DOHH2 (cell line): ENCODE data around the gene ZNF106.

ENCODE experiments used
- H3F3A ChIP-seq: fragments of 200-600 bp; sonication (generic), shearing (Covaris generic); 2 replicates; pipeline ENCODE4 v1.6.0; 2016; ENCODE audit warnings: antibody characterized with exemption, mild to moderate bottlenecking; ENCODE audit not compliant: control insufficient read depth, insufficient read depth
- H3K27ac ChIP-seq: fragments of 200-600 bp; sonication (generic); 2 replicates; pipeline ENCODE4 v1.5.1; 2014; ENCODE audit warnings: low read depth, mild to moderate bottlenecking, low read length, moderate library complexity
- H3K27me3 ChIP-seq: fragments of 200-600 bp; sonication (generic); 2 replicates; pipeline ENCODE4 v1.6.1; 2014; ENCODE audit warnings: mild to moderate bottlenecking, low read length, mixed read lengths; ENCODE audit not compliant: control insufficient read depth
- H3K36me3 ChIP-seq: fragments of 200-600 bp; sonication (generic); 2 replicates; pipeline ENCODE4 v1.6.1; 2014; ENCODE audit warnings: mild to moderate bottlenecking, low read length, moderate library complexity, mixed read lengths; ENCODE audit not compliant: control insufficient read depth
- H3K4me1 ChIP-seq: fragments of 200-600 bp; sonication (generic); 2 replicates; pipeline ENCODE4 v1.6.1; 2014; ENCODE audit warnings: mild to moderate bottlenecking, low read length, mixed read lengths; ENCODE audit not compliant: control insufficient read depth
- H3K4me2 ChIP-seq: fragments of 200-600 bp; sonication (generic); 2 replicates; pipeline ENCODE4 v1.6.0; 2014; ENCODE audit warnings: mild to moderate bottlenecking, low read length, moderate library complexity
- H3K4me3 ChIP-seq: fragments of 200-600 bp; sonication (generic); 2 replicates; pipeline ENCODE4 v1.5.1; 2014; ENCODE audit warnings: mild to moderate bottlenecking, low read length, mixed read lengths
- H3K79me2 ChIP-seq: fragments of 200-600 bp; sonication (generic); 2 replicates; pipeline ENCODE4 v1.6.1; 2014; ENCODE audit warnings: mild to moderate bottlenecking, low read length, mixed read lengths; ENCODE audit not compliant: control insufficient read depth
- H3K9me2 ChIP-seq: fragments of 200-600 bp; sonication (generic); replicated peaks from 2 replicates; pipeline ENCODE4 v1.6.1; 2014; ENCODE audit warnings: mild to moderate bottlenecking, low read length, mixed read lengths; ENCODE audit not compliant: control insufficient read depth
- H3K9me3 ChIP-seq: fragments of 200-600 bp; sonication (generic); 2 replicates; pipeline ENCODE4 v1.6.1; 2014; ENCODE audit warnings: antibody characterized with exemption, low read length, mixed read lengths; ENCODE audit not compliant: control insufficient read depth, insufficient read depth
- H4K20me1 ChIP-seq: fragments of 200-600 bp; sonication (generic); 2 replicates; pipeline ENCODE4 v1.6.0; 2014; ENCODE audit warnings: low read depth, mild to moderate bottlenecking, antibody characterized with exemption, low read length, moderate library complexity; ENCODE audit not compliant: control insufficient read depth, insufficient read depth
- EZH2phosphoT487 ChIP-seq: fragments of 200-600 bp; sonication (generic); IDR thresholded peaks from 2 replicates; pipeline ENCODE4 v1.6.1; 2017; ENCODE audit warnings: borderline replicate concordance, mild to moderate bottlenecking, antibody characterized with exemption, low read length, moderate library complexity, mixed read lengths
- TF ChIP-seq, protein P1 (sequence below): fragments of 200-600 bp; sonication (generic); IDR thresholded peaks from one replicate; pipeline ENCODE4 v1.5.1; 2014; ENCODE audit warnings: antibody characterized with exemption, mild to moderate bottlenecking, low read depth, low read length; ENCODE audit not compliant: poor library complexity, severe bottlenecking

ZNF106 gene

DNA sequence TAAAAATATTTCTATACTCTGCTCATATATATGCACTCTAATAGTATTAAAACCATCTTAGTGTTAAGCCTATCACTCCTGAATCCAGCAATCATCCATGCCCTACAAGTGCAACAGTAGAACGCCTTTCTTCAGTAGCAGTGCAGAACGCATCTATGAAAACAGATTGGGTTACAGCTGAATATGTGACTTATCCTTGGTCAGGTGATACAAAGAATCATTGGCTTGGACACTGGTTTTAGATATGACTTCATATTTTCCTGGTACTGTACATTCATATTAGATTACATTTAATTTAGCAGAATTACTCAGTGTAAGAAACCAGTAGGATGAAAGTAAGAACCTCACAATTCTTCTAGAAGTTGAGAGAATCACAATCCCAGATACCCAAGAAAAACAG lies 43.3 kb downstream of the ZNF106 start:
- Histone ChIP-seq H3K36me3 (peaks cover 73% of the 10 kb centered on the region), H3K4me3 (no peak overlapping the region)

DNA sequence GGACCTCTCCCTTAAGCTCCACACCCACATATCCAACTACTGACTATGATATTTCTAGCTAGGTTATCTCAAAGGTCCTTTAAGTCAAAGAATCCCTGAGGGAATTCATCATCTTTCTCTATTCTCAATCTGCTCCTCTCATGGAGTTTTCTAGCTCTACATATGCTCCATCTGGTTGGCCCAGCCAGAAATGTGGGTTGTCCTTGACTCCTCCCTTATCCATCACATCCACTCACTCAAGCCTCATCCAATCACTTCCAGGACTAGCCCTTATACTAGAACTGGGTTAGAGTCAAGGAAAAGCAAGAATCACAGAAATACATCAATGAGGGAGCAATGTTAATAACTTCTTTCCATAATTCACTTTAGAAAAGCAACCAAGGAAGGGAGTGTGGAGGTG lies 45.4 kb downstream of the ZNF106 start:
- Histone ChIP-seq H3K79me2 (no peaks in the 10 kb centered on the region), H3K27me3 (no peaks in the 10 kb centered on the region), H3K9me2 (no peaks in the 10 kb centered on the region), H3K9me3 (no peaks in the 10 kb centered on the region), H3K4me3 (no peak overlapping the region), H3K4me2 (no peak overlapping the region), H4K20me1 (no peaks in the 10 kb centered on the region), H3K36me3 (peaks cover 71% of the 10 kb centered on the region), H3K27ac (no peak overlapping the region), H3K4me1 (no peaks in the 10 kb centered on the region), H3F3A (no peaks in the 10 kb centered on the region)
- TF ChIP-seq EZH2phosphoT487, result no peak
- TF ChIP-seq, protein P1, sequence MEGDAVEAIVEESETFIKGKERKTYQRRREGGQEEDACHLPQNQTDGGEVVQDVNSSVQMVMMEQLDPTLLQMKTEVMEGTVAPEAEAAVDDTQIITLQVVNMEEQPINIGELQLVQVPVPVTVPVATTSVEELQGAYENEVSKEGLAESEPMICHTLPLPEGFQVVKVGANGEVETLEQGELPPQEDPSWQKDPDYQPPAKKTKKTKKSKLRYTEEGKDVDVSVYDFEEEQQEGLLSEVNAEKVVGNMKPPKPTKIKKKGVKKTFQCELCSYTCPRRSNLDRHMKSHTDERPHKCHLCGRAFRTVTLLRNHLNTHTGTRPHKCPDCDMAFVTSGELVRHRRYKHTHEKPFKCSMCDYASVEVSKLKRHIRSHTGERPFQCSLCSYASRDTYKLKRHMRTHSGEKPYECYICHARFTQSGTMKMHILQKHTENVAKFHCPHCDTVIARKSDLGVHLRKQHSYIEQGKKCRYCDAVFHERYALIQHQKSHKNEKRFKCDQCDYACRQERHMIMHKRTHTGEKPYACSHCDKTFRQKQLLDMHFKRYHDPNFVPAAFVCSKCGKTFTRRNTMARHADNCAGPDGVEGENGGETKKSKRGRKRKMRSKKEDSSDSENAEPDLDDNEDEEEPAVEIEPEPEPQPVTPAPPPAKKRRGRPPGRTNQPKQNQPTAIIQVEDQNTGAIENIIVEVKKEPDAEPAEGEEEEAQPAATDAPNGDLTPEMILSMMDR, result no peak

More for the DNA sequence above, 43.3 kb downstream of the ZNF106 start:
- H3K79me2 ChIP-seq, result no peaks in the 10 kb centered on the region
- H3K27ac ChIP-seq, result no peak overlapping the region
- no peak overlapping the region for H3K4me2 ChIP-seq
- H3K9me2 ChIP-seq, result no peaks in the 10 kb centered on the region
- H3K27me3 ChIP-seq, result no peaks in the 10 kb centered on the region
- H3K9me3 ChIP-seq, result no peaks in the 10 kb centered on the region
- no peaks in the 10 kb centered on the region for H4K20me1 ChIP-seq
- TF ChIP-seq, protein P1, result no peak
- no peak for TF ChIP-seq EZH2phosphoT487
- no peaks in the 10 kb centered on the region for H3F3A ChIP-seq
- H3K4me1 ChIP-seq, result no peaks in the 10 kb centered on the region

DNA sequence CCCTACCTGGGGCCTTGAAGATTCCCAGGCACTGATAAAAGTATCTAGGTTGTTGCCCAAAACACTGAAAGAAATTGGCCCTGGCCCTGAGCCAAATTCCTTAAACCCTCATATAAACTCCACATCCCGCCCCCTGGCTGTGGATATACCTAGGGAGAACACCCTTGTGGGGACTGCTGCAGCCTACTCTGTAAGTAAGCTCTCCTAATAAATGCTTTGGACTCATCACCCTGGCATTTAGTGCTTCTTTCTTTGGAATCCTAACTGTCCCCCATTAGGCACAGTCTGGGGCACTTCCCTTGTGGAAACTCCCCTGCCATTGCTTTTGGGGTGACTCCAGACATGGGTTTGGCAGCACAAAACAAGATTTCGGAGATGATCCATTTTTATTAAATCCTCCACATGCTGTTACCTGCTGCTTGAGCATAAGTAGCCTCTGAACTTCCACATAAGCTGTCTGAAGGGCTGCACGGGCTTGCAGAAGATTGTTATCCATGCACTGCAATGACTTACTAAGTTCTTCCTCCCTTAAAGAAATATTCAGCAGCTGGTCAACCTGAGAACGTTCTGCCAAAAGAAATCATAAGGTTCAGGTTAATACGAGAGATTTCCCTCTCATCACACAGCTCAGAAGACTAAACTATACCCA lies 46.4 kb downstream of the ZNF106 start:
- no peaks in the 10 kb centered on the region for H4K20me1 ChIP-seq
- H3K9me2 ChIP-seq, result no peaks in the 10 kb centered on the region
- no peak overlapping the region for H3K4me2 ChIP-seq
- no peaks in the 10 kb centered on the region for H3K4me1 ChIP-seq
- H3K36me3 ChIP-seq, result peaks cover 66% of the 10 kb centered on the region
- H3K9me3 ChIP-seq, result no peaks in the 10 kb centered on the region
- H3K79me2 ChIP-seq, result no peaks in the 10 kb centered on the region
- H3F3A ChIP-seq, result no peaks in the 10 kb centered on the region
- no peaks in the 10 kb centered on the region for H3K27me3 ChIP-seq
- no peak overlapping the region for H3K27ac ChIP-seq
- TF ChIP-seq EZH2phosphoT487, result no peak
- TF ChIP-seq, protein P1, result no peak
- H3K4me3 ChIP-seq, result no peak overlapping the region
